HUES6 (cell line): Measurements from ENCODE around the gene AP1AR.
"Not testable (repeated sequence)": the region's sequence is repeated elsewhere in the genome, so short reads cannot be mapped to it uniquely, and the experiment has no call there.

Source experiments
- H3K27ac ChIP-seq: 2 replicates; pipeline ENCODE4 v1.7.0; 2013; ENCODE audit warnings: low read depth, mild to moderate bottlenecking, low read length, inconsistent platforms
- H3K27me3 ChIP-seq: 2 replicates; pipeline ENCODE4 v1.6.1; 2013; ENCODE audit warnings: low read length; ENCODE audit not compliant: control insufficient read depth, insufficient read depth
- H3K36me3 ChIP-seq: 2 replicates; pipeline ENCODE4 v1.6.1; 2013; ENCODE audit warnings: low read length; ENCODE audit not compliant: control insufficient read depth, insufficient read depth
- H3K4me1 ChIP-seq: 2 replicates; pipeline ENCODE4 v1.6.1; 2013; ENCODE audit warnings: low read length; ENCODE audit not compliant: control insufficient read depth, insufficient read depth
- H3K4me3 ChIP-seq: 2 replicates; pipeline ENCODE4 v1.5.1; 2013; ENCODE audit warnings: low read depth, low read length
- H3K9ac ChIP-seq: one replicate; pipeline ENCODE4 v1.6.1; 2013; ENCODE audit warnings: mild to moderate bottlenecking, low read length
- H3K9me3 ChIP-seq: 2 replicates; pipeline ENCODE4 v1.6.1; 2013; ENCODE audit warnings: low read depth, low read length; ENCODE audit not compliant: control insufficient read depth, insufficient read depth

Gene AP1AR

GRCh38 chr4:112201915-112202505, 29.6 kb upstream of the AP1AR start:
- H3K4me1 ChIP-seq, result peaks cover 6% of the 10 kb centered on the region; the same call in 1 of the 2 replicates
- no peak overlapping the region for H3K4me3 ChIP-seq
- H3K9me3 ChIP-seq, result no peaks in the 10 kb centered on the region
- no peak overlapping the region for H3K27ac ChIP-seq
- H3K9ac ChIP-seq, result no peak overlapping the region
- H3K36me3 ChIP-seq, result no peaks in the 10 kb centered on the region
- no peaks in the 10 kb centered on the region for H3K27me3 ChIP-seq

GRCh38 chr4:112203593-112203992, 28.0 kb upstream of the AP1AR start:
- no peaks in the 10 kb centered on the region for H3K36me3 ChIP-seq
- no peak overlapping the region for H3K27ac ChIP-seq
- no peak overlapping the region for H3K4me3 ChIP-seq
- H3K9me3 ChIP-seq, result no peaks in the 10 kb centered on the region
- H3K9ac ChIP-seq, result no peak overlapping the region
- H3K4me1 ChIP-seq, result peaks cover 6% of the 10 kb centered on the region; the same call in 1 of the 2 replicates
- H3K27me3 ChIP-seq, result no peaks in the 10 kb centered on the region

- no peaks in the 10 kb centered on the region for H3K9me3 ChIP-seq
- H3K9ac ChIP-seq, result no peak overlapping the region
- no peaks in the 10 kb centered on the region for H3K27me3 ChIP-seq
- H3K4me3 ChIP-seq, result no peak overlapping the region
- no peaks in the 10 kb centered on the region for H3K36me3 ChIP-seq
- H3K27ac ChIP-seq, result no peak overlapping the region
- H3K4me1 ChIP-seq, result peaks cover 6% of the 10 kb centered on the region; the same call in 1 of the 2 replicates
These were observed 25.2 kb upstream of the AP1AR start for GRCh38 chr4:112206431-112206830.

- not testable (repeated sequence) for H3K9me3 ChIP-seq, H3K4me3 ChIP-seq, H3K9ac ChIP-seq, H3K27me3 ChIP-seq, H3K4me1 ChIP-seq, H3K36me3 ChIP-seq, H3K27ac ChIP-seq
These were observed 23.2 kb upstream of the AP1AR start for GRCh38 chr4:112208137-112209095.

- Histone ChIP-seq H3K27me3 (no peaks in the 10 kb centered on the region), H3K4me3 (no peak overlapping the region), H3K4me1 (no peaks in the 10 kb centered on the region), H3K27ac (no peak overlapping the region), H3K9me3 (peaks cover 7% of the 10 kb centered on the region), H3K9ac (no peak overlapping the region), H3K36me3 (no peaks in the 10 kb centered on the region)
These were observed 20.8 kb upstream of the AP1AR start for GRCh38 chr4:112210777-112211176.

- Histone ChIP-seq H3K9me3 (peaks cover 7% of the 10 kb centered on the region), H3K36me3 (no peaks in the 10 kb centered on the region), H3K27ac (no peak overlapping the region), H3K27me3 (no peaks in the 10 kb centered on the region), H3K9ac (no peak overlapping the region), H3K4me3 (no peak overlapping the region), H3K4me1 (no peaks in the 10 kb centered on the region)
These were observed 18.5 kb upstream of the AP1AR start for GRCh38 chr4:112213091-112213490.

- no peaks in the 10 kb centered on the region for H3K4me1 ChIP-seq
- H3K27ac ChIP-seq, result no peak overlapping the region
These were observed 17.7 kb upstream of the AP1AR start for GRCh38 chr4:112213856-112214255.

GRCh38 chr4:112214390-112215264, 17.0 kb upstream of the AP1AR start:
- Histone ChIP-seq H3K9me3 (peaks cover 7% of the 10 kb centered on the region), H3K27me3 (no peaks in the 10 kb centered on the region), H3K4me3 (no peak overlapping the region), H3K9ac (no peak overlapping the region), H3K27ac (no peak overlapping the region), H3K36me3 (no peaks in the 10 kb centered on the region), H3K4me1 (no peaks in the 10 kb centered on the region)

More at GRCh38 chr4:112213856-112214255, 17.7 kb upstream of the AP1AR start:
- H3K9ac ChIP-seq, result no peak overlapping the region
- H3K4me3 ChIP-seq, result no peak overlapping the region
- H3K9me3 ChIP-seq, result peaks cover 7% of the 10 kb centered on the region
- H3K27me3 ChIP-seq, result no peaks in the 10 kb centered on the region
- no peaks in the 10 kb centered on the region for H3K36me3 ChIP-seq

- Histone ChIP-seq H3K27me3 (no peaks in the 10 kb centered on the region), H3K9ac (no peak overlapping the region), H3K4me3 (no peak overlapping the region), H3K27ac (no peak overlapping the region), H3K36me3 (no peaks in the 10 kb centered on the region), H3K4me1 (no peaks in the 10 kb centered on the region), H3K9me3 (peaks cover 16% of the 10 kb centered on the region; the same call in 1 of the 2 replicates)
These were observed 11.7 kb upstream of the AP1AR start for GRCh38 chr4:112219826-112220366.

GRCh38 chr4:112222219-112222955, 9.2 kb upstream of the AP1AR start:
- Histone ChIP-seq H3K9me3 (peaks cover 16% of the 10 kb centered on the region; the same call in 1 of the 2 replicates), H3K4me3 (no peak overlapping the region), H3K4me1 (no peaks in the 10 kb centered on the region), H3K27me3 (no peaks in the 10 kb centered on the region), H3K36me3 (no peaks in the 10 kb centered on the region), H3K27ac (no peak overlapping the region), H3K9ac (no peak overlapping the region)
